HG03097 (cell line): ENCODE data around the gene TSHZ3.

Experiments
- ATAC-seq: cut with Tn5 transposase; IDR thresholded peaks from one replicate; pipeline ENCODE4 v1.9.1; 2021; ENCODE audit not compliant: unreplicated experiment, low FRiP score

Gene TSHZ3

DNA sequence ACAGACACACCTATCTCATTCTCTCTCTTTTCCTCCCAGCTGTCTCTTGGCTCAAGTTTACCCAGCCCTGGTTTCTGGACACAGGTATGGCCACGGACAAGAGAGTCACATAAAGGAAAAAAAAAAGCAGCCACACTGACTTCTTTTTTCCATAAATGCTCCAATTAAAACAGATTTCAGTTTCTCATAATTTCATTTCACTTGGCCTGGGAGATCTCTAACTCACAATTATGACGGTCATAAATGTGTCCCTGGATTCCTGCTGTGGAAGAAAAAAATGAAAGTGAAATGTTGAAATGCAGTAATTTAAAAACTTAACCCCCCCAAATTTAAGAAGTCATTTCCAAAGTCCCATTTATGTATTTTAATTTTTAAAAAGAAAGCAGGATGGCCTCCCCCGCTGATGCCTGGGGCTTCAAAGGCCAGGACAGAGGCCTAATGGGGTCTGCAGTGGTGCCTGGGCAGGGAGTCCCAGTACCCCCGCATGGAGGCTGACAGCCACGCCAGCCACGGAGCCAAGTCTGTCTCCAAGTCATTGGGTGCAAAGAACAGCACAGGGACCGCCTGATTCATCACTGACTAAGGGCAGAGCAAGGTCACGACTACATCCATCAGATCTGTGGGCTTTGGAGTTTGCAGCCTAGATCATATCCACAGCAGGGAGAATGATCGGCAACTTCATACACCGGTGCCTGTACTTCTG lies 79.7 kb downstream of the TSHZ3 start:
- no peak for ATAC-seq

DNA sequence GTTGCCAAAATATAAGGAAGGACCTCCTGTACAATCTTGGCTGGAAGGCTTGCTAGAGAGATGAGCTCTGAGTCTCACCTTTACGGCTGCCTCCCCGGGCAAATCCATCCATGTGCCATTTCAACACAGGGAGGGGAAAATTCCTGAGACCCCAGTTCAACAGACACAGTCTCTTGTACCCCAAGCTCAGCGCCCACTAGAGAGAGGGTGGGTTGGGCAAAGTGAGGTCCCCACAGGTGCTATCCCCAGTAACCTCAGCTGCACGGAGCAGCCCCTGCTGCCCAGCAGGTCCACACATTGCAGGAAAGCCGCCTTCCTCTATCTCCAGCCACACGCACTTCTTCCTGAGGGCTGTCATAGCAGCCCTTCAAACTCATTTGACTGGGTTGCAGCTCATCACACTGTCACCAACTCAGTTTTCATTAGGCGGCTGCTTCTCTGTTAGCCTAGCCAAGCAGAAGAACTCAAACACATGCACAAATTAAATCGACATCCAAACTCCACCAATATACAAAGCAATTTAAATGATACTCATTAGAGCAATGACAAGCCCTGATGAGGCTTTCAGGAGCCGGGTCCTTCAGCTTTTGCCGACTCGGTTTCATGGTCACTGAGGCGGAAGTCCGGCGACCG lies 80.4 kb downstream of the TSHZ3 start:
- ATAC-seq, result no peak

DNA sequence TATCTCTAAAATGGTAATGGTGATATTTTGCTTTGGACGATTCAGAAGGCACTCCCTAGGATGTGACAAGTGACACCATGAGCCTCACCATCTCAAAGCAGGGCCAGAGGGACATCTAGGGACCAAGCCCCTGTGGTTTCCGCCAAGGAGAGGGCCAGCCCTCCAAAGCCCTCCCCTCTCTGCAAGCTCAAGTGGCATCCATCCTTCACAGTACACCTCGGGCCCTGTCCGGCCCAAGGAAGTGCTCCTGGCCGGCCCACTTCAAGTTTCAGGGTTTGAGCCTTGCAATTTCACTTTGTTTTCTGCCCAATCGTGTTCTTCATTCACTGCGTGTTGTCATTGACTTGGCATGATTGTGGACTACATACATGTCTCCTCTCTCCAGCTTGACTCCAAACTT lies 82.5 kb downstream of the TSHZ3 start:
- no peak for ATAC-seq

DNA sequence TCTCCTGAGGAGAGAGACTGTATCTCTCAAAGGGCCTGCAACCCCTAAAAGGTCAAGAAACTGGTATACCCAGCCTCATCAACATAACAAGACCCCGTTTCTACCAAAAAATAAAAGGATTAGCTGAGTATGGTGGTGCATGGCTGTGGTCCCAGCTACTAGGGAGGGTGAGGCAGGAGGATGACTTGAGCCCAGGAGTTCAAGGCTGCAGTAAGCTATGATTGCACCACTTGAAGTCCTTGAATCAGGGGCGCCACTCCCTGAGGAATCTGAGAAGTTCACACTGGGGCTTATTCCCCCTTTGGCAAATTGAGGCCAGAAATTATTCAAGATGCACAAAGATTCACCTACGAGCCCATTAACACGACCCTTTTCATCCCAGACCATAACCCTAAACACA lies 83.0 kb downstream of the TSHZ3 start:
- ATAC-seq, result no peak

DNA sequence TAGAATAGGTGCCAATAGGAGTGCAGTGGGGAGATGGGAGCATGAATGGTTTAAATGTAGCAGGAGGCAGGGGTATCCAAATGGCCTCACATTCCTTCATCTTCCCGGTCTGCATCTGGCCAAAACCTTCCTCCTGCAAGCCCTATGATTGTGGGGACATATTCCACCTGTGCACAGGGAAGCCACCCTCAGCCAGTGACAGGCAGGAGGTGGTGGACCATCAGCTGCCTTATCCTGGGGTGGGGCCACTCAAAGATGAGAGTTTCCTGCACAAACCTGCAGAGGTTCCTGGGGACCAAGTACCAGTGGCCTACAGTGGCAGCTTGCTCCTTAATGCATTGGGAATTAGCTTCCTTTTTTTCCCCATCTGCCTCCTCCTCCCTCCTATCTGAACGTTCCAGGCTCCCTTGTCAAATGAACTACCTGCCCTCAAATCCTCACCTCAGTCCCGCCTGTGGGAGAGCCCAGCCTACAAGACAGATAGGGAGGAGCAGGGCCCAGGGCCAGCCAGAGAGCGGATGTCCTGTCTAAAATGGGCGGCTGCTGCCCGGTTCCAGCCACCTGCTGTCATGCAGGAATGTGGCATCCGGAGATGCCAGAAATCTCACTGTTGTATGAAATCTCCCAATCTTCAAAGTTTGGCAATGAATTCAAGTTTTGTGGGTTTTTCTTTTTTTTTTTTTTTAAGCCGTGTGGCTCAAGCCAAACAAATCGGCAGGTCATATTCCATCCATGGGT lies 85.0 kb downstream of the TSHZ3 start:
- ATAC-seq, result no peak

DNA sequence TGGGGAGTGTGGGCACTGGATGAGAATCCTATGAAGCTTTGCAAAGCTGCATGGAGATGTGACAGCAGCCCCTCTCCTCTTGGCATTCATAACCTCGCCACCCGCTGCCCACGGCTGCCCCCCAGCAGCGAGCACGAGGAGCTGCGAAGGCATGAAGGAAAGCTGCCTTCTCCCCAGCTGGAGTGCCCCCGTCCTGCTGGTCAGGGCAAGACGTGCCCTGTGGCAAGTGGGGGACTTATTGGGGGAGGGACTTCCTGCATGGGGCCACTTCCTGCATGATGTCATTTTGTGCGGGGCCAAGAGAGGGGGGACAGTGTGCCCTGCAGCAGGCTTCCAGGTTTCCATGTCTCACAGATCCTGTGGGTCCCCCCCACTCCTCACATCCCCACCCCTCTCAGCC lies 85.9 kb downstream of the TSHZ3 start:
- ATAC-seq, result no peak

DNA sequence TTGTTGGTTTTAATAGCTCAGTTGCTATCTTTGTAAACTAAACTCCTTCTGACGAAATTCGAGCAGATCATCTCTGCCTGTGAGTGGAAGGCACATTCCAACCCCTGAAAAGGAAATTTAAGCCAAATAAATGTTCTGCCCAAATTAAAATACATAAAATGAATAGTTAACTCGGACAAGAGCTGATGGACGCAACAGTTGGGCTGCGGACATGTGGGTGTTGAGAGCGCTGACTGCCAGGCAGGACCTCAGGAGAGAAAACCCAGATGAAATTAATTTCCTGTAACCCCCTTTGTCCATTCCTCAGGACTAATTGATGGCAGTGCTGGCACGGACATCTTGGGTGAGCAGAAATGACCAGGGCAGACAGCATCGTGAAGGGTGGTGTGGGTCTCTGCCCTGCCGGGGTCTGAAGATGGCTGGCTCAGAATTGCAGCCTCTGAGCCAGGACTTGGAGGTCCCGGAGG lies 86.5 kb downstream of the TSHZ3 start:
- no peak for ATAC-seq

DNA sequence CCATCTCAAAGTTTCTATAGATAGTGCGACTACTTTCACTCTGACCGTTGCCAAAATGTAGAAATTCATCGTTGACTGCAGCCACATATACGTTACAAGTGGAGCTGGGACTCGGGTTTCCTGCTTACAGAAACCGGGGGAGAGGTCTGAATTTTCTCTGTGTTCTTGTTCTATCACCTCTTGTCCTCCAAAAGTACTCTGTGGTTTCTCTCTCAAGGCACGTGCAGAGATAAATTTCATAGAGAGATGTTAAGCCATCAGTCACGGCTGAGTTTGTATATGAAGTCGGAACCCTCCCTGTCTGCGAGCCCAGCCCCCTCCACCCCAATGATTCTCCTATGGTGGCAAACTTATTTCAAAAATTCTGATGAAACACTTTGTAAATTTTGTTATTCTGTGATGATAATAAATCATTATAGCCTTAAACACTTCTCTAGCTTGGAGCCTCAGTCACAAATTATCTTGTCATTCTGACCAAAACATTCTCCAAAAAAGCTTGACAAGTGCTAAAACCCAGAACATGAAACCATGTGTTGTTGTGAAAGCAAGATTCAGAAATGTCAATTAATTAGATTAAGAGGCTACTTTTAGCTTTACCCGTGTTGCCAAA lies 87.5 kb downstream of the TSHZ3 start:
- no peak for ATAC-seq

DNA sequence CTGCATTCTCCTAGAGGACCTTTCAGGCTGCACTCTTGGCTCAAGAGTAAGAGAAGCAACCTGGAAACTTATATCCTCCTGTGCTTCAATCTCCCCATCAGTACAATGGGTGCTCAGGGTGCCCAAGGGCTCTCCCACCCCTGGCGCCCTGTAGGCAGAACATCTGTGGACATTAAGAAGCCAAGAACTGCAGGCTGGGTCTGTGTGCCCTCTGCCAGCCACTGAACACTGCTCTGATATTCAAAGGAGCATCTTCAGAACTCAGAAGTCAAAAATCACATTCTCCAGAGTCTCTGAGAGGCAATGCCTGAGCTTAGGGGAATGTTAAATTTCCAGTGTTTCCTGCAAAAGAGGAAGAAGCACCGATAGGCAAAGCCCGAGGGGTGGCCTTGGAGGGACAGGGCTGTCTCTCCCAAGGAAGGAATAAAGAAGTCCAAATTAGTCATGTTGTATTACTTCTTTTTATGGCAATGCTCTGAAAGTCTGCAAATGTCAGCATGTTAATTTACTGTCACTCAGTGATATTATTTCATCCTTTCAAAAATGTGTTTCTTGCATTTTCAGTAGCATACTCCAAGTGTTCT lies 88.1 kb downstream of the TSHZ3 start:
- ATAC-seq, result no peak

DNA sequence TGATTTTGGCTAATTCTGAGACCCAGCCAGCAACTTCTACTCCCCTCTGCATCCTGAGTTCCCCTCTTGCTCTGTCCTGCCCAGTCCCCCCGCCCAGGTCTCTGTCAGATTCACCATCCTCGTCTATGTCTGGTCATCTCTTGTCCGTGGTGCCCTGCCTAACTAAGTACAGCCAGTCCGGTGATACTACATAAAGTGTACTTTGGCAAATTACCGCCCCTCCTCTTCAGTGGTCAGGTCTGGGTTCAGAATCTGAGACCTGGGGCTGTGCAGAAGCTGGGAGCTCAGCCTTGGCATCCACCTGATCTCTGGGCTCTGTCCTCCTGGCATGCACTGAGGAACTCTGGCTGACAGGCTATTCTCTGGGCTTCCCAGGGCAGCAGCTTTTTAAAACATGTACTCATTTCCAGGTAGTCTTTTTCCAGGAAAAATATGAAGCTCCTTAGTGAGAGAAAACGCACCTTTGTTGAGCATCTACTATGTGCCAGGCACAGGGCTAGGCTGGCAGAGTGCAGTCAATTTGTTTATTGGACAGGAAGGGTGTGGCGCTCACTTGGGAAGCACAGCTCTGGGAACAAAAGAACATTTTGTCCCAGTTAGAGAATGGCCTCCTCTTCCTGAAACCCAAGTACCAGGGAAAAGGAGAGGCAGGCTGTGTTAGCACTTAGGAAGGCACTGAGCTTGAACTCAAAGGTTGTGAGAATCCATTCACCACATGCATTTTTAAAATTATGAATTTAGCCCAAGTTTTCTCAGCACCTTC lies 88.9 kb downstream of the TSHZ3 start:
- ATAC-seq, result no peak

DNA sequence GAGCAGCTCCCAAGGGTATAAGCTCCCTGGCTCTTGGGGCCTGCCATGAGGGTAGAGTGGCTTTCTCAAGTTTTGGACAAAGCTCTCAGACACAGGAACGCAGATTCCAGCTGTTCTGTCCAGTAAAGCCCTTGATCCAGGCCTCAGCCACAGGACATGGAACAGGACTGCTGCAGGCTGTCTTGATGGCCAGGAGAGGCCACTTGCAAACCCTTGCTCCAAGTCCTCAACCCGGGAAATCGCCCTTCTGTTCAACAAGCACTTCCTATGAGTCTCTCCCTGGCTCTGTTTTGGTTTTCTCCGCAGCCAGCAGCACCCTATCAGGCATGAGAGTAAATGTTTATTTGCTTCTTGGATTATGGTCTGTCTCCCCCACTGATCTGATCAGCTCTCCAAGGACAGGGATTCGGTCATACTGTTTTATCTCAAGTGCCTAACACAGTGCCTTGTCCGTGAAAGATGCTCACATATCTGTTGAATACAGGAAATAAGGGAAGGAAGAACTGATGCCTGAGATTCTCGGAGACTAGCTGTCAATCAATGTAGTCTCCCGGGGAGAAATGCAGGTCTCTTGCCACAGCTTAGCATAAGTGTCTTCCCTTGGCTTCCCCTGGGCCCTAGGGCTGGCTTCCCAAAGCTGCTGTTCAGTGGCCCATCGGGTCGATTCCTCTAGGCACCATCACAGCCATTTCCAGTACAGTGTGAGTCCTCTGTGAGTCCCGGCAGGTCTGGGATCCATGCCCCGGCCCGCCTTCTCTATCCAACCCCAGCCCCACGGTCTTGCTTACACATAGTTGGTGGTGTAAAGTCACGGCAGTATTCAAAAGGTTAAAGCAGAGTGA lies 90.8 kb downstream of the TSHZ3 start:
- ATAC-seq, result no peak

DNA sequence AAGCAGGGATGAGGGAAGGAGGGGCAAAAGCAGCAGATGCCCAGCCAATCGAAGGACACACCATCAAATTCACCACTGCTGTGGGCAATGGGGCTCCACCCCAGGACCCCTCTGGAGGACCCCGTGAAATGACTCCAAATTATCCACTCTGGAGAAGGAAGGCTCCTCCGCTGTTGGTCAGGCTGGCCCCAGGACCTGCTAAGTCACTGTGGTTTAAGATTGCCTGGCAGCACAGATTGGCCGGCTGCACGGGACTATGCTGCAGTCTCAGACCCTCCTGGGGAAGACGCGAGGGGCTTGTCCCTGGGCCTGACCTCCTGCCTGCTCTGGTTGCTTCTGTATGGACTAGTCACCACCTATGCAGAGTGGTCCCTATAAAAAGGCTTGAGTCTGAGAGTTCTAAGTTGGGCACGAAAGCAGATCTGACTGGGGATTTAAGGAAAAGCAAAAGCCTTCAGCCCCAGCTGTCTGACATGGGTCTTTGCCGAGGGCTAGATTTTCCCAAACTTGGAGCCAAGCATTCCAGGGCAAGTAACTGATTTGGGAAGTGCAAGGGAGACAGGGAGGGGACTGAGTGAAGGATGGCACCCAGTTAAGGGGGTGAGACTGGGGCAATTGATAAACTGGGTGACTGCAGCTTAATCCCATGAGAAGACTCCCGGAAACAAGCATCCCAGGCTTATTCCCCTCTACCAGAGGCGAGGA lies 91.7 kb downstream of the TSHZ3 start:
- no peak for ATAC-seq

DNA sequence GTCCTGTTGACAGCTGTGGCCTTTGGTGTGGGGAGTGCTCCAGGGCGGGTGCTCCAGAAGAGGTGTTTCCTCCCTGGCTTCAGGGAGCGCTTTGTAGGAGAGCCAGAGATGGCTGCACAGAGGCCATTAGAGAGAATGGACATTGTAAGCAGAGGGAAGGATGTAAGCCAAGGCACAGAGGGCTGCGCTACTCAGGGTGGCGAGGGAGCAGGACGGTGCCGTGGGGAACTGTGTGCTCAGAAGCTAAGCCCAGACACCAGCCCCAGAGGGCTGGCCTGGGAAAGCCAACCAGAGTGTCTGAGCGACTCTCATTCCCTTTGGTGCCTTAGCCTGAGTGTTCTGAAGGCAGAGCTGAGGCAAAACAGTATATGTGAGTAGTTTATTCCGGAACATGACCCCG lies 92.2 kb downstream of the TSHZ3 start:
- ATAC-seq, result no peak

DNA sequence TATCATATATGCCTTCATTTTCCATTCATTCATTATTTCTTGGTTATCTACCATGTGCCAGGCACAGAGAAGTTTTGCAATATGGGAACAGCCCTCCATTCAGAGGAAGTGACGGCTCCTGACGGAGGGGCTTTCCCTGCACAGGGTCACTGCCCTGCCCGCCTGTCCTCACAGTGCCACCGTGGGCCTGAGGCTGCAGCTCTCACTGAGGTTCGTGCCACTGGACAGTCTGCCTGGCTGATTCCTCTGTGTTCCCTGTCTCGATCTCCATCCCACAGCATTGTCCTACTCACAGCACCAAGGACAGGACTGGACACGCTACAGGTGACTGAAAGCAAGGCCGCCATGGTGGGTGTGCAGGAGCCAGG lies 92.7 kb downstream of the TSHZ3 start:
- ATAC-seq, result no peak

DNA sequence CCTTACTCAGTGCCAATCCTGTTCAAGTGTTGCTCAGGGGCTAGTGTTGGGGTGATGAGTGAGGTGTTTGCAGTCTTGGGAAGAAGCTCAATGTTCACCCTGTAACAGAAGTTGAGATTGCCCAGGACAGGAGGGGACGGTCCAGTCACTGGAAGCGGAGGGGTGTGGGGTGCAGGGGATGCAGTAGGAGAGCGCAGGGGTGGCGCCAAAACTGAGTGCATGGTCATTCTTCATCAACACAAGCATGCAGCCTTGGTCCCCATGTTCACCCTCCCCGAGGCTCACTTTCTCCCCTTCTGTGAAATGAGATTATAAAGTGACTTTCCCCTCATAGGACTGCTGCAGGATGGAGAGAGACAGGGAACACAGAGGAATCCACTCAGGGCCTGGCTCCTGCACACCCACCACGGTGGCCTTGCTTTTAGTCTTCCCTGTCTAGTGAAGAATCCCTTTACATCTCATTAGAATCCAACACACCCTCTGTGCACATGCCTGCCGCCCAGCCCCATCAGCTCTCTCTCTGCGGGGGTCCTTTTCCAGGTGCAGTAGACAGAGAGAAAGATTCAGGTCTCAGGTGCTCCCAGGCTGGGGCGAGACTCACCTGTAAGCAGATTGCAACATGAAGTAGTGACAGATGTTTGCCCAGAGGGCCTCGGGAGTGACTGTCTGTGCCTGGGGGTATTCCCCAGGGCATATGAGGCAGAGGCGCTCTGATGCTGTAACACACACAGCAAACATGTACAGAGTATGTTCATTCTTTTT lies 93.2 kb downstream of the TSHZ3 start:
- ATAC-seq, result no peak

DNA sequence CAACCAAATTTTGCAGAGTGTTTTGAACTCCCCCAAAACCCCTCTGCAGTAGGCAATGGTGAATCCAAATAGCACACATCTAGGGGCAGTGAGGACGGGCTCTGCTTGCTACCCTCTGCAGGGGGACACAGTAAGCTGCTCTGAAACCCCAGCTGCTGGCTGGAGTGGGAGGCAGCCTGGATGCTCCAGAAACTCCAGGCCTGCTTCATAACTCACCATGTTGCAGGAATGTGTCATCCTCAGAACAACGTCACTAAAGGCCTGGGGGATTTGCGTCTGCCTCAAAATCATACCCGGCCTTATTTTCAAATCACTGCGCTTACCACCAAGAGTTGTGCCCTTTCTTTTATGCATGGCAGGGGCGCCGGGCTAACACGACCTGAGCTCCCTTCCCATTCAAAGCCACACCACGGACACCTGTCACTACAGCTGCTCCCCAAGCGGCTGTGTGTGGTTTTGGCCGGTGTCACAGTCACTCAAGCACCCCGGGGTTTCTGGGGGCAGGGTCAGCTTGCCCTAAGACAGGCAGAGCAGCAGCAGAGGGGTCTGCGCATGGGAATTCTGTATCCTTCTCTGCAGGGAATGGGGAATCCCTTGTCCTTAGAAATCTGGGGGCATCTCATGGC lies 93.9 kb downstream of the TSHZ3 start:
- ATAC-seq, result no peak

DNA sequence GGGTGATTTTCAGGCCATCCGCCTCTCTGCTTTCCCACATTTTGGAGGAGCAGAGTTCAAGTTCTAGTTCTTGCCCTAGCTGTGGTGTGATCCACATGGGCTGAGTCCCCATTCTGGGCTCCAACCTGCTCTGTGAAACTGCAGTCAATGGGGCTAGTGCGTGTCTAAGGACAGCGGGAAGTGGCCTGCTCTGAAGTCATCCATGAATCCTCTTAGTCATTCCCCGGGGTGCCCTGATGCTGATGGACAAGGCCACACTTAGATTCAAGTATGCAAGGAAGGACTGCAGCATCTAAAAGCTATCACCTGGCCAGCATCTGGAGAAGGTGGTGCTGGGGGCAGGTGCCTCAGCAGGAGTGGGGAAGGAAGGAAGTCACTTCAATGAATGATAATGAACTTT lies 94.6 kb downstream of the TSHZ3 start:
- ATAC-seq, result no peak

DNA sequence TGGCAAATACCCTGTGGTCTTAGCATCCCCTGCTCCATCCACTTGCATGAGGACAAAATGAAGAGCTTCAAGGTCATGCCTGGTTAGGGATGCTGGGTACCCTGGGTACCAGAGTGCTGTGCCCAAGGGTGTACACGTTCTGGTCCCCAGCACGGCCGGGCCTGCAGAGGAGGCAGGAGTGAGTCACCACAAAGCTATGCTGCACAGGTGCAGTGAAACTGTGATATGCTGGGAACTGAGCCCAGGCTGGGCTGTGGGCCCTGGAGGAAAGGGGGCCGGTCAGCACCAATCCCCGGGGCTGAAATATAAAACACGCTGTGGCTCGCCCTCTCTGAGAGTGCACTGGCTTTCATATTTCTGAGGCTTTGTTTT lies 95.1 kb downstream of the TSHZ3 start:
- ATAC-seq, result no peak
